Heart left ventricle (tissue), 13 donors: ENCODE results near the gene DNAH12.

Experiments used
- CTCF ChIP-seq, 12 donors: fragments of 200-600 bp; sonication (generic) in 4 of 12; IDR thresholded peaks; one replicate each; pipeline versions ENCODE4 v1.5.0 to v1.8.0; 2018 to 2022; ENCODE audit warnings: antibody characterized with exemption in 12 of 12, mild to moderate bottlenecking in 5 of 12
- POLR2A ChIP-seq, 2 donors: fragments of 450-650 bp; IDR thresholded peaks; one replicate each; pipeline ENCODE4 v1.6.1; 2017; ENCODE audit warnings: antibody characterized with exemption in 2 of 2, mild to moderate bottlenecking in 2 of 2, moderate library complexity in 2 of 2
- donor health status: ischemic (EF 13 %, LVEDD 7.1; RV severe dilation, severe dysfunction).
- donor health status: DM: no; HTN: yes; CAD: no.
- donor health status: DM: no; HTN: no; CAD: no.
- donor health status: ischemic (EF 25% LVEDD 6.9; RV normal size, moderate dysfunction).
- donor health status: ischemic (EF 25% LVEDD 5.7; RV mildly dilated, moderate dysfunction).
- donor health status: ischemic (EF 35%, LVEDD 5.7; RV mildly dilated, moderate dysfunction).
- donor health status: nonischemic (EF 11% LVEDD 7.7; RV severe dilation, severe dysfunction).
- donor health status: DM: yes; HTN: yes; CAD: no.
- donor health status: PGD.
- donor health status: ischemic (EF 29% LVEDD 5.4; RV normal size, mild dysfunction).
- donor health status: nonischemic (EF 23%, LVEDD 6.1; RV moderate dilation, normal function).

GRCh38 chr3:57484563-57484962 lies 59.6 kb downstream of the DNAH12 start:
- TF ChIP-seq CTCF (IDR thresholded peaks at IDR 0.05) = no peak
- no peak for TF ChIP-seq POLR2A (IDR thresholded peaks at IDR 0.05)
